HepG2 (cell line): ENCODE measurements around the gene ZNF503. TPM values are rescaled to one million over a fixed set of nuclear protein-coding genes. Genes with fewer than 3 reads are reported as not detected.

Experiments used
- ATF2 ChIP-seq: sonication (generic); formaldehyde crosslinking; IDR thresholded peaks from 2 replicates; pipeline ENCODE4 v1.4.0; 2020; ENCODE audit warnings: missing genetic modification reagents
- GATAD1 ChIP-seq: IDR thresholded peaks from 2 replicates; pipeline ENCODE4 v1.6.1; 2016; ENCODE audit warnings: missing genetic modification reagents, missing compliant biosample characterization
- GMEB2 ChIP-seq: IDR thresholded peaks from 2 replicates; pipeline ENCODE4 v1.6.1; 2016; ENCODE audit warnings: missing biosample characterization, missing genetic modification reagents, low read depth
- ISX ChIP-seq: sonication (generic); formaldehyde crosslinking; conservative IDR thresholded peaks from 2 replicates; pipeline ENCODE4 v1.5.0; 2020; ENCODE audit warnings: missing genetic modification reagents
- MLXIP ChIP-seq: sonication (generic); formaldehyde crosslinking; IDR thresholded peaks from 2 replicates; pipeline ENCODE4 v1.9.0; 2021; ENCODE audit warnings: missing genetic modification reagents, borderline replicate concordance
- NFE2L2 ChIP-seq: fragments of 150-350 bp; IDR thresholded peaks from 2 replicates; pipeline ENCODE4 v1.6.1; 2014; ENCODE audit warnings: low read length
- PHF8 ChIP-seq: sonication (generic); formaldehyde crosslinking; IDR thresholded peaks from 2 replicates; pipeline ENCODE4 v1.5.0; 2020; ENCODE audit warnings: missing genetic modification reagents
- RAD51 ChIP-seq: fragments of 450-650 bp; IDR thresholded peaks from 2 replicates; pipeline ENCODE4 v1.6.1; 2016; ENCODE audit warnings: borderline replicate concordance
- SIX1 ChIP-seq: sonication (generic); formaldehyde crosslinking; IDR thresholded peaks from 2 replicates; pipeline ENCODE4 v1.4.0; 2020; ENCODE audit warnings: missing genetic modification reagents, borderline replicate concordance
- SMYD3 ChIP-seq: sonication (generic); formaldehyde crosslinking; IDR thresholded peaks from 2 replicates; pipeline ENCODE4 v1.8.1; 2023; ENCODE audit warnings: mild to moderate bottlenecking, missing genetic modification reagents
- SRY ChIP-seq: sonication (generic); formaldehyde crosslinking; IDR thresholded peaks from 2 replicates; pipeline ENCODE4 v1.8.0; 2022; ENCODE audit warnings: mild to moderate bottlenecking, missing genetic modification reagents
- TCF7 ChIP-seq: sonication (generic); IDR thresholded peaks from 2 replicates; pipeline ENCODE4 v1.6.1; 2016; ENCODE audit warnings: antibody characterized with exemption, low read depth
- ZMYM4 ChIP-seq: sonication (generic); formaldehyde crosslinking; IDR thresholded peaks from 2 replicates; pipeline ENCODE4 v1.8.1; 2023; ENCODE audit warnings: mild to moderate bottlenecking, missing genetic modification reagents
- ZNF597 ChIP-seq: sonication (generic); formaldehyde crosslinking; IDR thresholded peaks from 2 replicates; pipeline ENCODE4 v1.5.0; 2020; ENCODE audit warnings: missing genetic modification reagents
- polyA plus RNA-seq, 8 experiments: library from polyadenylated mRNA; depleted of rRNA in 3 of 8; stranded (reverse) in 7 of 8; unstranded in 1 of 8; fragments of >200 nt; fragmentation: Illumina TruSeq in 4 of 8; extraction: Trizol in 4 of 8; gene quantifications; 2 replicates each; pipeline versions ENCODE4 v1.2.1 to v1.2.3, GENCODE V29; 2011 to 2016; ENCODE audit warnings: low read depth in 4 of 8, missing spikeins in 1 of 8, mixed read lengths in 1 of 8; ENCODE audit not compliant: insufficient read depth in 1 of 8
- total RNA-seq, 5 experiments: library from RNA; depleted of rRNA; stranded (reverse); fragments of >200 nt; fragmentation: Illumina TruSeq; extraction: Trizol; gene quantifications; 2 replicates each; pipeline ENCODE4 v1.2.3, GENCODE V29; 2016; ENCODE audit warnings: low read depth in 1 of 5
- TF ChIP-seq, protein P1 (sequence below), 2 experiments: sonication (generic) in 1 of 2; formaldehyde crosslinking in 1 of 2; IDR thresholded peaks; 2 replicates each; pipeline versions ENCODE4 v1.4.0 to v1.6.1; 2018 to 2020; ENCODE audit warnings: missing genetic modification reagents in 2 of 2, borderline replicate concordance in 1 of 2, low read depth in 1 of 2, mild to moderate bottlenecking in 1 of 2, missing biosample characterization in 1 of 2
- TF ChIP-seq, protein P2 (sequence below): IDR thresholded peaks from 2 replicates; pipeline ENCODE4 v1.6.1; 2012; ENCODE audit warnings: inconsistent platforms
- TF ChIP-seq, protein P3 (sequence below): sonication (generic); formaldehyde crosslinking; IDR thresholded peaks from 2 replicates; pipeline ENCODE4 v1.4.0; 2020; ENCODE audit warnings: missing genetic modification reagents

Gene ZNF503
- total and polyA plus RNA-seq, 2 of the 13 experiments (the other 11 are each of a cell fraction or from before 2014, with no cell fraction given), result 2.7 to 8.3 TPM

DNA sequence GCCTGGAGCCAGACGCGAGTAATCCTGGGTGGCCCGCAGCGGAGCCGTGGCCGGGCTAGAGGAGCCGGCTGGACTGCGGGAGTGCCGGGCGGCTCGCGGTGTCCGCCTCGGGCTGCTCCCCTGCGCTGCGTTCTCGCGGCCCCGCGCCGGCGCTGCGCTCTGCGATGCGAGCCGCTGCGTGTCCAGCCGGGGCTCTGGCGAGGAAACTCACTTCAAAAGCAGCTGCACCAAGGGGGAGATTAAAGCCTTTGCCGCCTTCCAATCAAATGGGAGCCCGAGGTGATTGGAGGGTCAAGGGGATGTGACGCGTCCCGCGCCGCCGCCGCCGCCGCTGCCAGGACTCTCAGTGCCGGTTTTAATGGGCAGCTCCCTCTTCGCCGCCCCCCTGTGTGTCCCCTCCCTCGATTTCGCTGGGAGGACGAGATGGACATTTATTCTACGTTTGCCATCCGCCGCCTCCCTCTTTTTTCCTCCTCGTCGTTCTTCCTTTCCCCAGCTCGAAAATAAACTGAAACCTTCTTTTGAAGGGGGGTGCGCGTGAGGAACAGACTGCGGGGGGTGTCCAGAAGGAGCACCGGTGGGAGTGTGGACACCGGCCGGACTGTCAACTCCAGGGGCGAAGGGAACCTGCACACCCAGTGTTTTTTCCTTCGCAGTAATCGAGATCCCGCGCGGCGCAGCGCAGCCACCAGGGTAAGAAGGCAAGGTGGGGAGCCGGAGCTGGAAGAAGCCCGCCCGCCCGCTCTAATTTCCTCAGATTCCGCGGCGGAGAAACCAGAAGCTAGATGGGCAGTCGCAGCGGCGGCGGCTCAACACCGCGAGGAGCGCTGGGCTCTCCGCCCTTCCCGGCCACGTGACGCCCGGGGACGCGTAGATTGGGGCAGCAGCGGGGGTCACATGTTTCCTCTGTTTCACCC is at the start of gene ZNF503 (continued):
- TF ChIP-seq ISX (CRISPR knock-in tag), result 0 out of 2 replicates have a peak, but pooled peaks have one; percentile 21
- TF ChIP-seq GATAD1 (CRISPR knock-in tag), result peak; percentile 62
- TF ChIP-seq, protein P1, sequence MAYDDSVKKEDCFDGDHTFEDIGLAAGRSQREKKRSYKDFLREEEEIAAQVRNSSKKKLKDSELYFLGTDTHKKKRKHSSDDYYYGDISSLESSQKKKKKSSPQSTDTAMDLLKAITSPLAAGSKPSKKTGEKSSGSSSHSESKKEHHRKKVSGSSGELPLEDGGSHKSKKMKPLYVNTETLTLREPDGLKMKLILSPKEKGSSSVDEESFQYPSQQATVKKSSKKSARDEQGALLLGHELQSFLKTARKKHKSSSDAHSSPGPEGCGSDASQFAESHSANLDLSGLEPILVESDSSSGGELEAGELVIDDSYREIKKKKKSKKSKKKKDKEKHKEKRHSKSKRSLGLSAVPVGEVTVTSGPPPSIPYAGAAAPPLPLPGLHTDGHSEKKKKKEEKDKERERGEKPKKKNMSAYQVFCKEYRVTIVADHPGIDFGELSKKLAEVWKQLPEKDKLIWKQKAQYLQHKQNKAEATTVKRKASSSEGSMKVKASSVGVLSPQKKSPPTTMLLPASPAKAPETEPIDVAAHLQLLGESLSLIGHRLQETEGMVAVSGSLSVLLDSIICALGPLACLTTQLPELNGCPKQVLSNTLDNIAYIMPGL (CRISPR knock-in tag; IDR thresholded peaks at IDR 0.05; ENCODE audit: borderline replicate concordance in 1 of 2, low read depth in 1 of 2), result no peak; a peak in 2 of 4 replicates
- TF ChIP-seq, protein P2, sequence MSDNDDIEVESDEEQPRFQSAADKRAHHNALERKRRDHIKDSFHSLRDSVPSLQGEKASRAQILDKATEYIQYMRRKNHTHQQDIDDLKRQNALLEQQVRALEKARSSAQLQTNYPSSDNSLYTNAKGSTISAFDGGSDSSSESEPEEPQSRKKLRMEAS, result peak; percentile 64; the same call in 1 of the 2 replicates
- no peak for TF ChIP-seq MLXIP
- TF ChIP-seq ZNF597 (CRISPR knock-in tag), result no peak
- peak; percentile 63 for TF ChIP-seq ZMYM4 (CRISPR knock-in tag)
- TF ChIP-seq, protein P3, sequence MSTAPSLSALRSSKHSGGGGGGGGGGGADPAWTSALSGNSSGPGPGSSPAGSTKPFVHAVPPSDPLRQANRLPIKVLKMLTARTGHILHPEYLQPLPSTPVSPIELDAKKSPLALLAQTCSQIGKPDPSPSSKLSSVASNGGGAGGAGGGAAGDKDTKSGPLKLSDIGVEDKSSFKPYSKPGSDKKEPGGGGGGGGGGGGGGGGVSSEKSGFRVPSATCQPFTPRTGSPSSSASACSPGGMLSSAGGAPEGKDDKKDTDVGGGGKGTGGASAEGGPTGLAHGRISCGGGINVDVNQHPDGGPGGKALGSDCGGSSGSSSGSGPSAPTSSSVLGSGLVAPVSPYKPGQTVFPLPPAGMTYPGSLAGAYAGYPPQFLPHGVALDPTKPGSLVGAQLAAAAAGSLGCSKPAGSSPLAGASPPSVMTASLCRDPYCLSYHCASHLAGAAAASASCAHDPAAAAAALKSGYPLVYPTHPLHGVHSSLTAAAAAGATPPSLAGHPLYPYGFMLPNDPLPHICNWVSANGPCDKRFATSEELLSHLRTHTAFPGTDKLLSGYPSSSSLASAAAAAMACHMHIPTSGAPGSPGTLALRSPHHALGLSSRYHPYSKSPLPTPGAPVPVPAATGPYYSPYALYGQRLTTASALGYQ, result peak; percentile 56
- peak; percentile 94 for TF ChIP-seq RAD51
- TF ChIP-seq PHF8 (CRISPR knock-in tag), result peak; percentile 27; the same call in 1 of the 2 replicates
- TF ChIP-seq SRY (CRISPR knock-in tag), result peak; percentile 70
- peak; percentile 95 for TF ChIP-seq TCF7
- peak; percentile 26; the same call in 1 of the 2 replicates for TF ChIP-seq ATF2 (CRISPR knock-in tag)
- no peak for TF ChIP-seq NFE2L2
- TF ChIP-seq SIX1 (CRISPR knock-in tag), result no peak
- no peak for TF ChIP-seq SMYD3 (CRISPR knock-in tag)
- no peak for TF ChIP-seq GMEB2
